Loucy (cell line): ENCODE measurements around the gene SLC26A11.

Experiments used
- H2AFZ ChIP-seq: fragments of 200-600 bp; sonication (generic); 2 replicates; pipeline ENCODE4 v1.6.0; 2016; ENCODE audit warnings: antibody characterized with exemption, mild to moderate bottlenecking, low read length, moderate library complexity
- H3F3A ChIP-seq: fragments of 200-600 bp; 2 replicates; pipeline ENCODE4 v1.6.0; 2016; ENCODE audit warnings: antibody characterized with exemption, low read depth, mild to moderate bottlenecking
- H3K27me3 ChIP-seq: fragments of 200-600 bp; sonication (generic); 2 replicates; pipeline ENCODE4 v1.6.1; 2014; ENCODE audit warnings: low read length, mild to moderate bottlenecking; ENCODE audit not compliant: insufficient read depth, poor library complexity, severe bottlenecking
- H3K36me3 ChIP-seq: fragments of 200-600 bp; sonication (generic); 2 replicates; pipeline ENCODE4 v1.6.1; 2016; ENCODE audit warnings: low read length; ENCODE audit not compliant: insufficient read depth
- H3K4me1 ChIP-seq: fragments of 200-600 bp; sonication (generic); 2 replicates; pipeline ENCODE4 v1.5.1; 2014; ENCODE audit warnings: low read length, mild to moderate bottlenecking; ENCODE audit not compliant: insufficient read depth, poor library complexity, severe bottlenecking
- H3K4me2 ChIP-seq: fragments of 200-600 bp; sonication (generic); 2 replicates; pipeline ENCODE4 v1.6.0; 2014; ENCODE audit warnings: antibody characterized with exemption, low read length, low read depth, mild to moderate bottlenecking; ENCODE audit not compliant: poor library complexity, severe bottlenecking
- H3K4me3 ChIP-seq: fragments of 200-600 bp; sonication (generic); 2 replicates; pipeline ENCODE4 v1.5.1; 2014; ENCODE audit warnings: low read length, mild to moderate bottlenecking, mixed read lengths; ENCODE audit not compliant: poor library complexity, severe bottlenecking
- H3K79me2 ChIP-seq: fragments of 200-600 bp; sonication (generic); 2 replicates; pipeline ENCODE4 v1.6.1; 2014; ENCODE audit warnings: low read length; ENCODE audit not compliant: insufficient read depth
- H3K9ac ChIP-seq: fragments of 200-600 bp; sonication (generic); 2 replicates; pipeline ENCODE4 v1.6.0; 2014; ENCODE audit warnings: mild to moderate bottlenecking, low read depth, low read length, moderate library complexity; ENCODE audit not compliant: poor library complexity, severe bottlenecking
- H3K9me2 ChIP-seq: fragments of 200-600 bp; sonication (generic); replicated peaks from 2 replicates; pipeline ENCODE4 v1.6.1; 2016; ENCODE audit warnings: low read depth, low read length, mixed read lengths
- H3K9me3 ChIP-seq: fragments of 200-600 bp; sonication (generic); 2 replicates; pipeline ENCODE4 v1.6.1; 2014; ENCODE audit warnings: mild to moderate bottlenecking, antibody characterized with exemption, low read length, low read depth; ENCODE audit not compliant: insufficient read depth
- H4K20me1 ChIP-seq: fragments of 200-600 bp; sonication (generic); 2 replicates; pipeline ENCODE4 v1.6.0; 2014; ENCODE audit warnings: antibody characterized with exemption, low read length, mild to moderate bottlenecking; ENCODE audit not compliant: insufficient read depth, poor library complexity, severe bottlenecking
- CTCF ChIP-seq: fragments of 200-600 bp; sonication (generic); conservative IDR thresholded peaks from 2 replicates; pipeline ENCODE4 v1.5.1; 2014; ENCODE audit warnings: mild to moderate bottlenecking, antibody characterized with exemption, low read length
- EZH2phosphoT487 ChIP-seq: fragments of 200-600 bp; IDR thresholded peaks from 2 replicates; pipeline ENCODE4 v1.6.1; 2018; ENCODE audit warnings: antibody characterized with exemption, mild to moderate bottlenecking, moderate library complexity, borderline replicate concordance

Gene SLC26A11

GRCh38 chr17:80203471-80203963, 16.7 kb upstream of the SLC26A11 start:
- Histone ChIP-seq H3K9me2 (no peaks in the 10 kb centered on the region), H3K27me3 (no peaks in the 10 kb centered on the region), H3K36me3 (no peaks in the 10 kb centered on the region), H3K79me2 (no peaks in the 10 kb centered on the region), H3K4me3 (no peak overlapping the region), H3K9me3 (no peaks in the 10 kb centered on the region), H4K20me1 (no peaks in the 10 kb centered on the region), H2AFZ (no peak overlapping the region), H3K4me2 (no peak overlapping the region), H3K9ac (no peak overlapping the region), H3K4me1 (no peaks in the 10 kb centered on the region), H3F3A (no peaks in the 10 kb centered on the region)
- TF ChIP-seq EZH2phosphoT487 (no peak), CTCF (peak; percentile 41)

- no peaks in the 10 kb centered on the region for H3K36me3 ChIP-seq
- H3K27me3 ChIP-seq, result no peaks in the 10 kb centered on the region
- H3K9ac ChIP-seq, result no peak overlapping the region
- H3K4me1 ChIP-seq, result no peaks in the 10 kb centered on the region
- H3K4me2 ChIP-seq, result no peak overlapping the region
- no peaks in the 10 kb centered on the region for H3K9me3 ChIP-seq
- TF ChIP-seq EZH2phosphoT487 (no peak), CTCF (no peak)
- no peaks in the 10 kb centered on the region for H3K79me2 ChIP-seq
- H3F3A ChIP-seq, result no peaks in the 10 kb centered on the region
- no peaks in the 10 kb centered on the region for H4K20me1 ChIP-seq
- no peak overlapping the region for H2AFZ ChIP-seq
- H3K4me3 ChIP-seq, result no peak overlapping the region
- H3K9me2 ChIP-seq, result no peaks in the 10 kb centered on the region
Measured at GRCh38 chr17:80204626-80205468, 15.4 kb upstream of the SLC26A11 start.

- TF ChIP-seq CTCF (no peak), EZH2phosphoT487 (no peak)
- H4K20me1 ChIP-seq, result no peaks in the 10 kb centered on the region
Measured at GRCh38 chr17:80205811-80206210, 14.4 kb upstream of the SLC26A11 start.

More at GRCh38 chr17:80205811-80206210, 14.4 kb upstream of the SLC26A11 start:
- Histone ChIP-seq H3F3A (no peaks in the 10 kb centered on the region), H3K27me3 (no peaks in the 10 kb centered on the region), H3K36me3 (no peaks in the 10 kb centered on the region), H3K9ac (no peak overlapping the region), H3K9me2 (no peaks in the 10 kb centered on the region), H3K4me2 (no peak overlapping the region), H3K79me2 (no peaks in the 10 kb centered on the region), H2AFZ (no peak overlapping the region), H3K4me3 (no peak overlapping the region), H3K4me1 (no peaks in the 10 kb centered on the region), H3K9me3 (no peaks in the 10 kb centered on the region)
